HG03139 (cell line): Measurements from ENCODE around the gene BICDL2.
"Not testable (repeated sequence)": the region's sequence is repeated elsewhere in the genome, so short reads cannot be mapped to it uniquely, and the experiment has no call there.

Experiments
- ATAC-seq: cut with Tn5 transposase; IDR thresholded peaks from one replicate; pipeline ENCODE4 v1.9.1; 2021; ENCODE audit not compliant: unreplicated experiment

The BICDL2 gene, protein sequence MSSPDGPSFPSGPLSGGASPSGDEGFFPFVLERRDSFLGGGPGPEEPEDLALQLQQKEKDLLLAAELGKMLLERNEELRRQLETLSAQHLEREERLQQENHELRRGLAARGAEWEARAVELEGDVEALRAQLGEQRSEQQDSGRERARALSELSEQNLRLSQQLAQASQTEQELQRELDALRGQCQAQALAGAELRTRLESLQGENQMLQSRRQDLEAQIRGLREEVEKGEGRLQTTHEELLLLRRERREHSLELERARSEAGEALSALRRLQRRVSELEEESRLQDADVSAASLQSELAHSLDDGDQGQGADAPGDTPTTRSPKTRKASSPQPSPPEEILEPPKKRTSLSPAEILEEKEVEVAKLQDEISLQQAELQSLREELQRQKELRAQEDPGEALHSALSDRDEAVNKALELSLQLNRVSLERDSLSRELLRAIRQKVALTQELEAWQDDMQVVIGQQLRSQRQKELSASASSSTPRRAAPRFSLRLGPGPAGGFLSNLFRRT

DNA sequence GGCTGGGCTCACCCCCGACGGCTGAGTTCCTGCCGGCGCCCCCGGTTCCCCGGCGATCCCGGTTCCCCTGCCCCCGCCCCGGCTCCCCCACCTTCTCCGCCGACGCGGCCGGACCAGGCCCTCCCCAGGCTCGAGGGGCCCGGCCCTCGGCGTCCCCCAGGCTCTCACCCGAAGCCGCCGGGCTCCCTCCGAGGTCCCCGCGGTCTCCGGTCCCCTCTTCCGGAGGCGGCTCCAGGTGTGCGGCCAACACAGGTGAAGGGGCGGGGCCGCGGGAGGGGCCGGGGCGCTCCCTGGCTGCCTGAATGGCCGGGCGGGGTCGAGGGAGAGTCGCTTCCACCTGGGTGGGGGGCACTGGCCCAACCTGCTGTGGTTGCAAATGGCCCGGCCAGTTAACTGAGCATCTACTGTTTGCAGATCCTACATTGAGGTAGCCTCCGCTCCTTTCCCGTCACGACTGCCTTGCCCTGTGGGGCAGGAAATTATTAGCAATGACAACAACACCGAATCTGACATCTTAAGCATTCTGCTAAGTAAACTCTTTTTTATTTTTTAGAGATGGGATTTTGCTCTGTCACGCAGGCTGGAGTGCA, at the start of gene BICDL2:
Gene BICDL2 (minus strand): TSS at position 219 of the 590 bp plus-strand sequence. CDS start 1,448 bp downstream, outside the sequence.
- no peak for ATAC-seq

DNA sequence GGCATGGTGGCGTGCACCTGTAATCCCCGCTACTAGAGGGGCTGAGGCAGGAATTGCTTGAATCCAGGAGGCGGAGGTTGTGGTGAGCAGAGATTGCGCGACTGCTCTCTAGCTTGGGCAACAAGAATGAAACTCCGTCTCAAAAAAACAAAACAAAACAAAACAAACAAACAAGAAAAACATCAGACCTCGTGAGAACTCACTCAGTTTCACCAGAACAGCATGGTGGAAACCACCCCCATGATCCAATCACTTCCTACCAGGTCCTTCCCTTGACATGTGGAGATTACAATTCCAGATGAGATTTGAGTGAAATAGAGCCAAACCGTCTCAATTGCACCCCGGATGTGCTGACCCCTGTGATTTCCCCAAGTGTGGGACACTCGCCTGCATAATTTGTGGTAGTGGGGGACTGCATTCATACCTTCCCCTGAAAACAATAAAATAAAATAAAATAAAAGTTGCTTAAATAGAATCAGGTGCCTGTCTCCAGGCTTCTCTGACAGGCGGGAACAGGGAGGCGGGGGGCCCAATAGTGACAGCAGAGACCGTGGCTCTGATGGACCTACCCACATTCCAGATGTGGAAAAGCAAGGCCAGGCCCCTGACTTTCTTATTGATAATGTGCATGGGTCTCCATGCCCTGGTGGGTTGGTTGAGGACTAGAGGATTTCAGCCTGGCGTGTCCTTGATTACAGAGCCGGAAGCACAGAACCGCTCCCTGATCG, 49.3 kb upstream of the BICDL2 start:
- ATAC-seq, result no peak

GRCh38 chr16:3084969-3085670, 48.4 kb upstream of the BICDL2 start:
- no peak for ATAC-seq

DNA sequence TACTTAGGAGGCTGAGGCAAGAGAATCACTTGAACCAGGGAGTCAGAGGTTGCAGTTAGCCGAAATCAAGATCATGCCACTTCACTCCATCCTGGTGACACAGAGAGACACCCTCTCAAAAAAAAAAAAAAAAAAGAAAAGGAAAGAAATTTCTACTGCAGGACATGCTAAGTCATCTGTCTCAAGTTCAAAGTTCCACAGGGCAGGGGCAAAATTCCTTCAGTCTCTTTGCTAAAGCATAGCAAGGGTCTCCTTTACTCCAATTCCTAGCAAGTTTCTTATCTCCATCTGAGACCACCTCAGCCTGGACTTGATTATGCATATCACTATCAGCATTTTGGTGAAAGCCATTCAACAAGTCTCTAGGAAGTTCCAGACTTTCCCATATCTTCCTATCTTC, 47.7 kb upstream of the BICDL2 start:
- no peak for ATAC-seq

- not testable (repeated sequence) for ATAC-seq
Observed at GRCh38 chr16:3083408-3083807, 46.7 kb upstream of the BICDL2 start.

GRCh38 chr16:3081957-3082356, 45.2 kb upstream of the BICDL2 start:
- not testable (repeated sequence) for ATAC-seq

- no peak for ATAC-seq
Observed at GRCh38 chr16:3080024-3080423, 43.3 kb upstream of the BICDL2 start.

DNA sequence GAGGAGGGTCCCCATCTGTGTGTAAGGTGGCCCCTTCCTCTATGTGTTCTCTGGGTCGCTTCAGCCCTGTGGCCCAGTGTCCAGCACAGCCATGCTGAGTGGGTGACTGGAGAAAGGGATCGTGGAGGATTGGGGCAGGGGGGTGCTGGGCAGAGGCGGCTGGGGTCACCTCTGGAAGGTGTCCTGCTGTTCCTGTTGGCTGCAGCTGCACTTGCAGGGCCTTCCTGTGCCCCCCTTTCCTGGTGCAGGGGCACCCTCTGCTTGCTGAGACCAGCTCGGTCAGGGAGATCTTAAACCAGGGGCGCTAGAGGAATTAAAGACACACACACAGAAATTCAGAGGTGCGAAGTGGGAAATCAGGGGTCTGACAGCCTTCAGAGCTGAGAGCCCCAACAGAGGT, 39.8 kb upstream of the BICDL2 start:
- no peak for ATAC-seq

- not testable (repeated sequence) for ATAC-seq
Observed at GRCh38 chr16:3075946-3076345, 39.2 kb upstream of the BICDL2 start.

DNA sequence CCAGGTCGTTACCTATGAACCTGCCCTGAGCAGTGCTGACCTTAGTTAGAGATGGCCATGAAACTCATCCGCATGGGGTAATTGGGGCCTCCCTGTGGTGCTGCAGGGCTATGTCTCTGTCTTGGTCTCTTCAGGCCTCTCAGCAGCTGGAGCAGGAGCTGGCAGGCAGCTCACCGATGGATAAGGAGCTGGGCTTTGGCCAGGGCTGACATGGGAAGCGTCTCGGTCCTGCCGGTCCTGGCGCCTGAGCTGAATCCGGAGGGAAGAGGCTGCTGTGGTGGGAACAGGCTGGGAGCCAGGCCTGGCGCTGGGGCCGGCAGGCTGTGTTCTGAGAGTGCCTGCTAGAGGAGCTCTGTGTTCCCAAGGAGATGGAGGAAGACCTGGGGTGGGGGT, 38.8 kb upstream of the BICDL2 start:
- ATAC-seq, result no peak

DNA sequence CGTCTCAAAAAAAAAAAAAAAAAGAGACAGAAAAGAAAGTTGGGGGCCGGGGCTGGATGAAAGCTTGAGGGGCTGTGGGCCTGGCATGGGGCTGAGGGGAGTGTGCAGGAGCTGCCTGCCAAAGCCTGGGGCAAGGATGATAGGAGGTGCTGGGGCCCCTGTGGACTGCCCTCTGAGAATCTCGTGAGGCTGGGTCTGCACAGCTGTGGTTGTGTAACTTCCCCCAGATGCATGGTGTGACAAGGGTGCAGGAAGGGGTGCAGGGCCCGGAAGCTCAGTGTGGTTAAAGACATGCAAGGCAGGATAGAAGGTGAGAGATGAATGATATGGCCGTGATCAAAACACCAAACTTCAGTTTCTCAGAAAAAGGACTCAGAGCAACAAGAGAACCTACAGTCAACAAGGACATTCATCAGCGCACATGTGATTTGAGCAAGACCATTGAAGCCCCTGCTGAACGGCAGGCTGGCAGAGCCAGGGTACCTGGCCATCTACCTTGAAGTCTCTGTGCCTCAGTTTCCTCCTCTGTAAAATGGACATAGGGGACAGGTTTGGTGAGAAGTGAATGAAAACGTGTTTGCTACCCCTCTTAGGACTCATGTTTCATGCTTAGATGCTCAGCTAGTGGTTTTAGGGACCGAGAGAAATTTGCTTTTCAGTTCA, 38.2 kb upstream of the BICDL2 start:
- ATAC-seq, result no peak

DNA sequence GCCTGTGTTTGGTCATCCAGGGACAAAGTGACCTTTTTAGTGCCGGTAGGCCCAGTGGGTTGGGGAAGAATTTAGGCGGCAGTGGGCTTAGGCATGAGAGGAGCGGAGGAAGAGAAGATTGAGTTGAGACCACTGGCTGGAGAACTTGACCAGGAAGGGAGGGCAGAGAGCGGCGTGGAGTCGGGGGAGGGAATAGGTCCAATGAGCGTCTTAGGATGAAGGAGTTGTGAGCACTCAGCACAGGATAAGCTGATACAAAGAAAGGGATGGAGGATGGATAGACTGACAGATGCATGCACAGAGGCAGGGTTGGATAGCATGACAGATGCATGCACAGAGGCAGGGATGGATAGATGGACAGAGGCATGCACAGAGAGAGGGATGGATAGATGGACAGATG, 36.7 kb upstream of the BICDL2 start:
- ATAC-seq, result no peak

- not testable (repeated sequence) for ATAC-seq
Observed at GRCh38 chr16:3072576-3073263, 36.0 kb upstream of the BICDL2 start.

DNA sequence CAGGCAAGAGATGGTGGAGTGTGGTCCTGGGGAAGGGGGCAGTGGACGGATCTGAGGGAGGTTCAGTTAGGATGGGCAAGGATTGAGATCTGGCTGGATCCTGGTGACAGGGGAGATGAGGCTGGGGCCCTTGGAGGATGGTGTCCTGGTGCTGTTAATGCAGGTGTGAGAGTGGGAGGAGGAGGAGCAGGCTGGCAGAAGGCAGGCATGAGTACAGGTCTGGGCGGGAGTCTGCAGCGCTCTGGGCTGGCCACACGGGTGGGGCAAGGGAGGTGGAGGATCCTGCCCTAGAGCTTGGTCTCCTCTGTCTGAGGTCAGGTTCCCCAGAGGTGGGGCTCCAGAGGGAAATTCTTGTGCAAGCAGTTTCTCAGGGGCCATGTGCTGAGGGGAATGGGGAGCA, 35.4 kb upstream of the BICDL2 start:
- ATAC-seq, result not testable (repeated sequence)

- ATAC-seq, result no peak
Observed at GRCh38 chr16:3071655-3072054, 34.9 kb upstream of the BICDL2 start.

GRCh38 chr16:3070608-3071111, 33.9 kb upstream of the BICDL2 start:
- ATAC-seq, result no peak

DNA sequence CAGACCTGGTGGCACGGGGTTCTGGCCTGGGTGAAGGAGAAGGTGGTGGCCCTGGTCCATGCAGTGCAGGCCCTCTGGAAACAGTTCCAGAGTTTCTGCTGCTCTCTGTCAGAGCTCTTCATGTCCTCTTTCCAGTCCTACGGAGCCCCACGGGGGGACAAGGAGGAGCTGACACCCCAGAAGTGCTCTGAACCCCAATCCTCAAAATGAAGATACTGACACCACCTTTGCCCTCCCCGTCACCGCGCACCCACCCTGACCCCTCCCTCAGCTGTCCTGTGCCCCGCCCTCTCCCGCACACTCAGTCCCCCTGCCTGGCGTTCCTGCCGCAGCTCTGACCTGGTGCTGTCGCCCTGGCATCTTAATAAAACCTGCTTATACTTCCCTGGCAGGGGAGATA, 32.4 kb upstream of the BICDL2 start:
- not testable (repeated sequence) for ATAC-seq

- ATAC-seq, result no peak
Observed at GRCh38 chr16:3068487-3068886, 31.7 kb upstream of the BICDL2 start.

DNA sequence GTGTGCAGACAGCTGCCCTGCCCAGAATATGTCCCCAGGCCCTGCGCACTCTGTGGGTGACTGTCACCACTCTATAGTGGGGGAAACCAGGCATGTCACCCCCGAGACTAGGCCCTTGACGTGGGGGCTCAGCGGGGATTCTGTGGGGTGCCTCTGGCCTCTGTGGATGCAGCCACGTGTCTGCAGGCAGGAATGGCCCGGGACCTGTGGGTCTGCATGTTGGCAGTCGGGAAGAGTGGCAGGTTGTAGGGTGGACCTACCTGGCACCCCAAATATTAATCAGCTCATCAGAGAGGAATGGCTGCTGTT, 29.6 kb upstream of the BICDL2 start:
- no peak for ATAC-seq
